NCI-H146 treated with DMSO at 0.1 percent for 48 hours (cell line): ENCODE data around the gene TRPM1.

Experiments
- DNase-seq: peaks from one replicate; lab custom pipeline; 2025; ENCODE audit not compliant: unreplicated experiment; lab: John Stamatoyannopoulos, UW

The TRPM1 gene

DNA sequence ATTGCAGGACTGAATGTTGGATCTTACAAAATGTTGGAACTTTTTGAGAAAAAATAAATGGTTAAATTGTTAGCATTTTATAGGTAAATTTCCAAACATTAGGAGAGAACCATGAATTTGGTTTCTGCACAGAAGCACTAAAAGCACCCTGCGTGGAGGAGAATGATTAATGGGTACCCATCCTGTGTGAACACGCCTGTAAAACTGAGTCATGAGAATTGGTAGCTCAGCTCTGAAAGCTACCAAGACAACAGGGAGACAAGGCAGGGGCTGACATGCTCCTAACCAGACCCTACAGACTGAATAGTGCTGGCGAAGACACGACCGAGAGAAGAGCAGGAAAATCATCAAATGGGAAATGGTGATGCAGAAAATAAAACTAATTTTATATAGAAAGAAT, 77.7 kb downstream of the TRPM1 start:
- DNase-seq, result no peak

- no peak for DNase-seq
Observed at GRCh38 chr15:31021067-31021665, 80.4 kb downstream of the TRPM1 start.

DNA sequence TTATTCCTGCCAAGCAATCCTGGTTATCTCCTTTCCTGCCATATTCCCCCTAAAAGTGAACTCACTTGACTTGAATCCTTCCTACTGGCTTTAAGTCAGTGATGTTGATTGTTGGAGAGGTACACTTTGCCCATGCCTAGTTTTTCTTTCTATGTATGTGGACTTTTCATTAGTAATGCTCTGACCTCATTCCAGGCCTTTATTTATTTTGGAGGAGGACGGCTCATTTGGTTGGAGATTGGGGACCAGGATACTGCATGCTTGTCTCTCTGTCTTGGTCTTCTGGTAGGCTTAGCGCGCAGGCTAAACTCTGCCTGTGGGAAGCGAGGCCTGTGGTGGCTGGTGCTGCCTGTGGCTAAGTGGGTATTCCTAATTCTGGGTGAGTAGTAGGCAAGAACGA, 81.0 kb downstream of the TRPM1 start:
- no peak for DNase-seq

DNA sequence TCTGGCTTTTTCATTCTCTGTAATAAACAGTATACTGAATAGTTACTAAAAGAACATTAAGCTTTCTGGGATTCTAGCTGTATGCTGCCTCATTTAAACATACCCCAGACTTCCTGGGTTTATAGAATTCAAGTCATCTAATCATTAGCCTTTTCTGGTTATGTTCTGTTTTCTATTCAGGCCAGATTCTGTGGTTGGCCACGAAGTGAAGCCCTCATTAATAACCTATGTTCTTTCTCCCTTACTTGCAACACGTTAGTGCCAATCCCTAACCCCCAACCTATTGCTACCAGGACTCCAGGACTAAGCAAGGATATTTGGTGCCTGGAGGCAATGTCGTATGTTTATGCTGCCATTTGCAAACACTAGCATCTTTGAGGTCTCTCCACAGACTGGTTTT, 81.5 kb downstream of the TRPM1 start:
- no peak for DNase-seq

DNA sequence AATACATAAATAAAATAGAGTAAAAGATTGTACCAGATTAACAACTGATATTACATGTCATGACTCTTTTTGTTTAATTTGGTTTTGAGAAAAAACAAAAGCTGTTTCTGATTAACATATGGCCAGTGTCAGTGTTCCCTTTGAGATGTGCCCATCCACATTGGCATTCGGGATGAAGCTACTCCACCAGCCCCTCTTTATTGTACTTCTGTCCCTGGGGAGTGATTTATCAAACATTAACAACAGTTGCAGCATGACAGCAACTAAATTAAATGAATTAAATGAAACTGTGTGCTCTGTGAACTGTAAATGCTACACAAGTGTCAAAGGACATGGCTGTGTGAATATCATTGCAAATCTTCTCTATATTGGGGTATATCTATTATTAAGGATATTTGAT, 84.2 kb downstream of the TRPM1 start:
- DNase-seq, result no peak

GRCh38 chr15:31016446-31016915, 85.0 kb downstream of the TRPM1 start:
- DNase-seq, result no peak

GRCh38 chr15:31014608-31014925, 87.0 kb downstream of the TRPM1 start:
- DNase-seq, result no peak

- DNase-seq, result no peak
Observed at GRCh38 chr15:31013863-31014607, 87.5 kb downstream of the TRPM1 start.

- DNase-seq, result no peak
Observed at GRCh38 chr15:31012455-31012854, 89.1 kb downstream of the TRPM1 start.

DNA sequence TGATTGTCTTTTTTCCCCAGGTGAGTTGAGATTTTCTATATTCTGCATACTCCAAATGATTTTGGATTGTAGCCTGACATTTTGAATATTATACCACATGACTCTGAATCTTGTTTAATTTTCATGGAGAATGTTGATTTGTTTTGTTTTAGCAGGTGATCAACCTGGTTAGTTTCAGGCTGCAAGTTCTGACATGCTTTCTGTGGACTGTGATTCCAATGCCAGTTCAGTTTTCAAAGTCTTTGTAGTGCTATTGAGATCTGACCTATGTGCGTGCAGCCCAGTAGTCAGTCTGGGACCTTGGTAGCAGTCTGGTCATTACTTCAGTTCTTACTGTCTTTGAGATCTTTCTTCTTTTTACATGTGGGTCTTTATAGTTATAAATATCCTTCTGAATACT, 91.5 kb downstream of the TRPM1 start:
- DNase-seq, result no peak

GRCh38 chr15:31005660-31006059, 95.9 kb downstream of the TRPM1 start:
- no peak for DNase-seq

GRCh38 chr15:31004220-31004733, 97.2 kb downstream of the TRPM1 start:
- peak; percentile 24 for DNase-seq

DNA sequence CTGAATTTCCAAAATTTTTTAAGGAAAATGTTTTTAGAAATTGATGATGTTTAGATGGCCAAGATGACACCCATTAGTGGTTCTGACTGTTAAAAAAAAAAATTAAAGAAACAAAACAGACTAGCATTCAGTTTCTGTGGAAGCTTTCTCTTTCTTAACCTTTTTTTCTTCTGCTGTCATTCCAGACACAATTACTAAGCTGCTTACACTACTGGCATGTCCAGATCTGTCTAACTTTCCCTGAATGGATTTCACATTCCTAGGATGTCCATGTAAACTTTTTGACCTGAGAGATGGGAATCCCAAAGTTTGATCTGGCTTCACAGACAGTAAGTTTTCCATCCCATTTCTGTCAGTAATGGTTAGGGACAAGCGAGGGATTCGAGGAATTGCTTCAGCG, 99.8 kb downstream of the TRPM1 start:
- DNase-seq, result no peak

DNA sequence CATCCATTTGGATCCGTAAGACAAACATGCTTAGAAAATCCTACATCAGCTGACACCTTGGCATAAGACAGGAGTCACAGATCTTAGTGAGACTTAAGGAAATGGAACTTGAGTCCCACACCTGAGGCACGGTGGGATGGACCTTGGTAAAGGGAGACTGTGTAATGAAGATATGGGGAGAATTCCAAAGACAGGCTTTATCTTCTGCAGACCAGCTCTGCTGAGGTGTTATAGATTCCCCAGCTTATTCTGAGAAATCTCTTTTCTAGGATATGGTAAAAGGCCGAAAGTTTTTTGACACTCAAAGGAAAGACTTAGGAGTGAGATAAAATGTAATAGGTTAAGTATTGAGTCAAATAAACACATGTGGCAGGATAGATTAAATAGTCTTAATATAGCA, 101.8 kb downstream of the TRPM1 start:
- no peak for DNase-seq

GRCh38 chr15:30997270-30997669, 104.3 kb downstream of the TRPM1 start:
- DNase-seq, result no peak

DNA sequence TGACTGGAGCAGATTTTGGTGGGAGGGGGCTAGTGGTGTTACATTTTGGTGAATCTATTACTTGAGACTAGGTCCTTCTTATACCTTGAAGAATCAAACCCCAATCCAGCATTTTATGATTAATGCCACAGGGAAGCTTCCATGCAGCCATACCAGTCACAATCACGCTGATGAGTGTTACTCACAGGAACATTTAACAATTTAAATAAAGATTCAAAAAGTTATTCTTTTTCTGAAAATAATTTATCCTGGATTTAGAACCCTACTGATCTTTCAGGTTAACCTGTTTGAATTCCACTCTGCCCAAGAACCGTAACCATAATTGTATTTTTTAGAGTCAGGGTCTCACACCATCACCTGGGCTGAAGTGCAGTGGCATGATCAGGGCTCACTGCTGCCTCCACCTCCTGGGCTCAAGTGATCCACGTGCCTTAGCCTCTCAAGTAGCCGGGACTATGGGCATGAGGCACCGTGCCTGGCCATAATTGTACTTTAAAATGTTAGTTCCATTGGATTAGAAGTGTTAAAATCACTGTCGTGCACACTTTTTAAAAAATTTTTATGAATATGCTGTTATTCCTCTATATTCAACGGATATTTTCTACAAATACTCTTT, 109.2 kb downstream of the TRPM1 start:
- DNase-seq, result no peak

- DNase-seq, result peak; percentile 25
Observed at GRCh38 chr15:30991255-30992235, 110.0 kb downstream of the TRPM1 start, which contains the start of gene MTMR10. MTMR10 (minus strand) TSS chr15:30991628; CDS start chr15:30991506, 122 bp downstream.

DNA sequence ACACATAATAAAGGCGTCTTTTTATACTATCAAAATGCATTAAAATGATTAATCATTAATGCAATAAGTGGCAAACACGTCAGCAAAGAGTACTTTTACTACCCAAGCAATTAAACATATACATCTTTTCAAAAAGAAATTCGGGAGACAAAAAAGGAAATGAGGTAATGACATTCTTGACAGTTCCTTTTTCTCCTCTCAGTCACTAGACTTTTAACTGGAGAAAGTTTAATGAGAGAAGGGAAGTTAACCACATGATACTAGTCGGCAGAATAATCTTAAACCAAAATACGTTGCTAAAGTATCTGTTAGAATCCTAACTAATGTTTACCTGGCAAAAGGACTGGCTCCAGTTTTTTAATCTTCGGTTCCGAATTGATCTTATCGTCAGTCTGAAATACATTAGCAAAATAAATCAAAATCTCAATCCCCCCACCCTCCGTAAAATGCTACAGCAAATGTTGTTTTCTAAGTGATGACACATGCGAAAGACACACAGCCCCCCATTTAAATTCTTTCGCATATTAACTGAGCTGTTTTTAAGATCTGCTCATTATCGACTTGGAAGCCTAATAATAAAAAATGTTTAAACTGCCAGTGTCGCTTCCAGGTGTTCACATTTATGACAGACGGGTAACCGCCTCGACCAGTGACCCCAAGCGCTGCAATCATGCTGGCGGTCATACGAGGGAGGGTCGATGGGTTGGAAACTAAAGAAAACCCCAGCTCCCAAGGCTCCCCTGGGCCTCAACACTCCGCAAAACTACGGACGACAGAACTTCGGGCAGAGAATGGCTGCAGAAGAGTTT, 110.9 kb downstream of the TRPM1 start:
- DNase-seq, result no peak

GRCh38 chr15:30990036-30990435, 111.5 kb downstream of the TRPM1 start:
- DNase-seq, result no peak

- DNase-seq, result no peak
Observed at GRCh38 chr15:30985081-30985531, 116.4 kb downstream of the TRPM1 start.
